NCI-H2196 (cell line): ENCODE data around the gene SULT4A1.

Experiments used
- DNase-seq: peaks from one replicate; lab custom pipeline; 2025; ENCODE audit not compliant: unreplicated experiment; lab: John Stamatoyannopoulos, UW

Gene SULT4A1

GRCh38 chr22:43845981-43846380 lies 16.3 kb downstream of the SULT4A1 start:
- no peak for DNase-seq

GRCh38 chr22:43844560-43845545 lies 17.5 kb downstream of the SULT4A1 start:
- no peak for DNase-seq

GRCh38 chr22:43843783-43844530 lies 18.4 kb downstream of the SULT4A1 start:
- DNase-seq = no peak

GRCh38 chr22:43841742-43842141 lies 20.6 kb downstream of the SULT4A1 start:
- DNase-seq = no peak

GRCh38 chr22:43840851-43841250 lies 21.5 kb downstream of the SULT4A1 start:
- DNase-seq = no peak

- DNase-seq = no peak
Measured at GRCh38 chr22:43840431-43840830, 21.9 kb downstream of the SULT4A1 start.

GRCh38 chr22:43839781-43840180 lies 22.5 kb downstream of the SULT4A1 start:
- DNase-seq = no peak

GRCh38 chr22:43838571-43839307 lies 23.6 kb downstream of the SULT4A1 start:
- DNase-seq = no peak

- no peak for DNase-seq
Measured at GRCh38 chr22:43838161-43838560, 24.2 kb downstream of the SULT4A1 start.

GRCh38 chr22:43837666-43838065 lies 24.6 kb downstream of the SULT4A1 start:
- DNase-seq = no peak

GRCh38 chr22:43835736-43836135 lies 26.6 kb downstream of the SULT4A1 start:
- no peak for DNase-seq

GRCh38 chr22:43835166-43835565 lies 27.1 kb downstream of the SULT4A1 start:
- no peak for DNase-seq

GRCh38 chr22:43833286-43834240 lies 28.8 kb downstream of the SULT4A1 start:
- no peak for DNase-seq

- no peak for DNase-seq
Measured at GRCh38 chr22:43832393-43833265, 29.7 kb downstream of the SULT4A1 start.

GRCh38 chr22:43831561-43832392 lies 30.5 kb downstream of the SULT4A1 start:
- no peak for DNase-seq

- DNase-seq = no peak
Measured at GRCh38 chr22:43830931-43831560, 31.3 kb downstream of the SULT4A1 start.

- DNase-seq = peak; percentile 43
Measured at GRCh38 chr22:43829904-43830851, 32.1 kb downstream of the SULT4A1 start.
